ENCODE data around the gene LRP1B.
"Not testable (repeated sequence)": the region's sequence is repeated elsewhere in the genome, so short reads cannot be mapped to it uniquely, and the experiment has no call there.

Gene LRP1B

DNA sequence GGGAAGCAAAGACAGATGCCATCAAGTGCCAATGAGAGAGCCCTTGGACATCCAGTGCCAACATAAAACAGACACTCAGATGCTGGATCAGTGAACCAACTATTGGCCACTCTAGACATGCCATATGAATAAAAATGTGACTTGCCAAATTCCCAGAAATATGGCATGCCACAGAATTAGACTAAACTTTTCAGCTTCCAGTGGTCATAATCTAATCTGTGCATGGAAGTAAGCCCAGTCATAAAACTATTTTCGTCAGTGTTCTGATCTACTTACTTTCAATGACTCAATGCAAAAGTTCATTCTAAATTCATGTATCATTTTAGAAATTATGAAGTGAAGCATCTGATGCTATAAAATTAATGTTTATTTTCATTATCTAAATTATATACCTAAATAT is 1844.4 kb downstream of the LRP1B start:
- Mint-ChIP-seq H3K4me1 (no peaks in the 10 kb centered on the region), H3K27ac (no peak overlapping the region), H3K4me3 (no peak overlapping the region), H3K36me3 (no peaks in the 10 kb centered on the region), H3K9me3 (peaks cover 7% of the 10 kb centered on the region)
- no peak for ATAC-seq
- DNase-seq (ENCODE audit: low spot score in 2 of 2), result no peak

GRCh38 chr2:140277344-140277743 is 1853.5 kb downstream of the LRP1B start:
- H3K4me1 Mint-ChIP-seq; H3K36me3 Mint-ChIP-seq; ATAC-seq; H3K27ac Mint-ChIP-seq; H3K9me3 Mint-ChIP-seq; H3K4me3 Mint-ChIP-seq; DNase-seq (ENCODE audit: low spot score in 2 of 2): not testable (repeated sequence)

GRCh38 chr2:140276661-140277060 is 1854.2 kb downstream of the LRP1B start:
- no peak for ATAC-seq
- no peak for DNase-seq (ENCODE audit: low spot score in 2 of 2)
- no peak overlapping the region for H3K27ac Mint-ChIP-seq
- no peaks in the 10 kb centered on the region for H3K4me1 Mint-ChIP-seq
- H3K36me3 Mint-ChIP-seq, result no peaks in the 10 kb centered on the region
- H3K9me3 Mint-ChIP-seq, result peaks cover 8% of the 10 kb centered on the region
- H3K4me3 Mint-ChIP-seq, result no peak overlapping the region

GRCh38 chr2:140275427-140275826 is 1855.4 kb downstream of the LRP1B start:
- H3K9me3 Mint-ChIP-seq, result peaks cover 8% of the 10 kb centered on the region
- no peak overlapping the region for H3K4me3 Mint-ChIP-seq
- H3K4me1 Mint-ChIP-seq, result no peaks in the 10 kb centered on the region
- ATAC-seq (no peak), DNase-seq (ENCODE audit: low spot score in 2 of 2) (no peak)
- H3K36me3 Mint-ChIP-seq, result no peaks in the 10 kb centered on the region
- H3K27ac Mint-ChIP-seq, result no peak overlapping the region

DNA sequence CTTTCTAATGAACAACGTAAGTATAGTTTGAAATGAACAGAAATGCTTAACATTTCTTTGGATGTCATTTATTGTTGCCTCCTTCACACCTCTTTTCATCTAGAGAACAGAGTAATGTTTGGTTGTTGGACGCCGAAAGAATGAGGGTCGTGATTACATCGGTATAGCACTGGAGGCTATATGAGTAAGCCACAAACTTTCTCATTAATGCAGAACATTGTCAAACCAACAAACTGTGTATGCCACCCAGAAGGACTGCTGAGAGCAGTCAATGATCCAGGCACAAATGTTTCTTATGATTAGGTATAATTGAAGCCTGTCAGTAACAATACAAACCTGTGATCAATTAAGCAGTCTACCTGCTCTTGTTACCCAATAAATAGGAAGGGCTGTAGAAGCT is 1855.9 kb downstream of the LRP1B start:
- DNase-seq (ENCODE audit: low spot score in 2 of 2) (no peak), ATAC-seq (no peak)
- Mint-ChIP-seq H3K36me3 (no peaks in the 10 kb centered on the region), H3K9me3 (peaks cover 8% of the 10 kb centered on the region), H3K4me3 (no peak overlapping the region), H3K4me1 (no peaks in the 10 kb centered on the region), H3K27ac (no peak overlapping the region)

DNA sequence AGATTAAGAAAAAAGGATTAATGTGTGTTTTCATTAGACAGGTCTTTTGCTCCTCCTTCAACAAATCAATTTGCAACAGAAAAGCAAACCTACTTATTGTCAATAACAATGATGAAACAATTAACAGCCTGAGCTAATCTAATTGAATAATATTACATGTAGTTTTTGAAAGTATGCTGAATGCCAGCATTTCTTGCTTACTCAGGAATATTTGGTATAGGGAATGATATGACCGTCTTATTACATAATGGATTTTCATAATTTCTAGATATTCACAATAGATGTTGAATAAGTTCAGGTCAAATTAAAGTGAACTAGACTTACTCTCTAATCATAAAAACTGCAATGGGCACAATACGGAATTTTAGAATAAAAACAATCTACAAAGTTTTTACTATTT is 1856.9 kb downstream of the LRP1B start:
- Mint-ChIP-seq H3K4me3 (no peak overlapping the region), H3K36me3 (no peaks in the 10 kb centered on the region), H3K9me3 (peaks cover 9% of the 10 kb centered on the region), H3K27ac (no peak overlapping the region), H3K4me1 (no peaks in the 10 kb centered on the region)
- ATAC-seq (no peak), DNase-seq (ENCODE audit: low spot score in 2 of 2) (no peak)

GRCh38 chr2:140273408-140273807 is 1857.4 kb downstream of the LRP1B start:
- H3K4me3 Mint-ChIP-seq, result no peak overlapping the region
- peaks cover 7% of the 10 kb centered on the region for H3K9me3 Mint-ChIP-seq
- ATAC-seq (no peak), DNase-seq (ENCODE audit: low spot score in 2 of 2) (no peak)
- H3K4me1 Mint-ChIP-seq, result no peaks in the 10 kb centered on the region
- no peak overlapping the region for H3K27ac Mint-ChIP-seq
- no peaks in the 10 kb centered on the region for H3K36me3 Mint-ChIP-seq

- Mint-ChIP-seq H3K36me3 (no peaks in the 10 kb centered on the region), H3K9me3 (peaks cover 8% of the 10 kb centered on the region), H3K4me3 (no peak overlapping the region), H3K4me1 (no peaks in the 10 kb centered on the region), H3K27ac (no peak overlapping the region)
- no peak for DNase-seq (ENCODE audit: low spot score in 2 of 2)
- no peak for ATAC-seq
Measured at GRCh38 chr2:140270224-140270623, 1860.6 kb downstream of the LRP1B start.

GRCh38 chr2:140269000-140269399 is 1861.8 kb downstream of the LRP1B start:
- H3K36me3 Mint-ChIP-seq, result no peaks in the 10 kb centered on the region
- no peaks in the 10 kb centered on the region for H3K4me1 Mint-ChIP-seq
- no peak overlapping the region for H3K4me3 Mint-ChIP-seq
- DNase-seq (ENCODE audit: low spot score in 2 of 2) (no peak), ATAC-seq (no peak)
- H3K9me3 Mint-ChIP-seq, result peaks cover 9% of the 10 kb centered on the region
- H3K27ac Mint-ChIP-seq, result no peak overlapping the region

- H3K4me1 Mint-ChIP-seq, result no peaks in the 10 kb centered on the region
- H3K36me3 Mint-ChIP-seq, result no peaks in the 10 kb centered on the region
- no peak for DNase-seq (ENCODE audit: low spot score in 2 of 2)
- H3K4me3 Mint-ChIP-seq, result no peak overlapping the region
- no peak for ATAC-seq
- peaks cover 15% of the 10 kb centered on the region for H3K9me3 Mint-ChIP-seq
- H3K27ac Mint-ChIP-seq, result no peak overlapping the region
Measured at GRCh38 chr2:140262908-140263307, 1867.9 kb downstream of the LRP1B start.

DNA sequence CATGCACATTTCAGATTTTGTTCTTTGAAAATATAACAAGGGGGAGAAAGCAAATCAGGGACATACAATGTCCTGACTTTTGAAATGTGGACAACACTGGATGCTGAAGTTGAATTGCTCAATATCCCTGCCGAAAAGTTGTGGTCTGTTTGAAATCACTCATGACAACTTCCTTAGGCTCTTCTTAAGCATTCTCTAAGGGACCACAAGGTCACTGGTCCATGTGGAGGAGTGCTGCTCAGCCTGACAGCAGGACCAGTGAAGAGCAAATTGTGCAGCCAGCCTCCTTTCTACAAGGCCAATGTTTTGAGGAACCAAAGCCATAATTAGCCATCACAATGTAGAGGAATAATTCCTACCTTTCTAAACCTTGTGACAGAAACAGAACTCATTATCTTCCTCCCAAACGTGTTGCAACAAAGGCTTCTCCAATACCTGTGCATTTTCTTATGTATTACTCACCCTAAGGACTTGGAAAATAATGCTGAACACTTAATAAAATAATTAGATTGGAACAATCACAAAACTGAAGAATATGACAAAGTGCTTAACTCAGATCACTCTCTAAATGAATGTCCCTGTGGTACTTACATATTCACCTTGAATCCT is 1873.0 kb downstream of the LRP1B start:
- H3K27ac Mint-ChIP-seq, result no peak overlapping the region
- no peaks in the 10 kb centered on the region for H3K4me1 Mint-ChIP-seq
- no peak for ATAC-seq
- no peak overlapping the region for H3K4me3 Mint-ChIP-seq
- no peaks in the 10 kb centered on the region for H3K36me3 Mint-ChIP-seq
- DNase-seq (ENCODE audit: low spot score in 2 of 2), result no peak
- peaks cover 9% of the 10 kb centered on the region for H3K9me3 Mint-ChIP-seq

- Mint-ChIP-seq H3K27ac (no peak overlapping the region), H3K36me3 (no peaks in the 10 kb centered on the region), H3K4me1 (no peaks in the 10 kb centered on the region), H3K4me3 (no peak overlapping the region), H3K9me3 (peaks cover 9% of the 10 kb centered on the region)
- DNase-seq (ENCODE audit: low spot score in 2 of 2) (no peak), ATAC-seq (peak; percentile 36)
Measured at GRCh38 chr2:140256080-140256479, 1874.7 kb downstream of the LRP1B start.

GRCh38 chr2:140249821-140250220 is 1881.0 kb downstream of the LRP1B start:
- Mint-ChIP-seq H3K4me3 (no peak overlapping the region), H3K9me3 (peaks cover 7% of the 10 kb centered on the region), H3K4me1 (no peaks in the 10 kb centered on the region), H3K36me3 (no peaks in the 10 kb centered on the region), H3K27ac (no peak overlapping the region)
- ATAC-seq, result no peak
- DNase-seq (ENCODE audit: low spot score in 2 of 2), result no peak

DNA sequence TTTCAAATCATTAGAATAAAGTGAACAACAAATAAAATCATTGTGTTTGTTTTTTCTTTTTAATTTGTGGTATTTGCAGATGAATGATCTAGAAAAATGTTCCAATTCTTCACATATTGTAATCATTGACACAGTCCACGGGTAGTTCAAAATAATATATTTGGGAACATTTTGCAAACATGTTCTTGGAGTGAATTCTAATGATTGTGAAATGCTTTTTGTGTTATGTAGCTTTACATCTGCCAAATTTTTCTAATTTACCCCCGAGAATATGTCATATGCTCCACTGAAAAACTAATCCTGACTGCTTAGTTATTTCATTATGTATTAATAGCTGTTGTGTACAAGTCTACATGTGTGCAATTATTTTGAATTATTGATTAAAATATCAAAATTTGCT is 1882.2 kb downstream of the LRP1B start:
- H3K27ac Mint-ChIP-seq, result no peak overlapping the region
- ATAC-seq (no peak), DNase-seq (ENCODE audit: low spot score in 2 of 2) (no peak)
- H3K36me3 Mint-ChIP-seq, result no peaks in the 10 kb centered on the region
- no peaks in the 10 kb centered on the region for H3K4me1 Mint-ChIP-seq
- H3K9me3 Mint-ChIP-seq, result peaks cover 9% of the 10 kb centered on the region
- H3K4me3 Mint-ChIP-seq, result no peak overlapping the region

DNA sequence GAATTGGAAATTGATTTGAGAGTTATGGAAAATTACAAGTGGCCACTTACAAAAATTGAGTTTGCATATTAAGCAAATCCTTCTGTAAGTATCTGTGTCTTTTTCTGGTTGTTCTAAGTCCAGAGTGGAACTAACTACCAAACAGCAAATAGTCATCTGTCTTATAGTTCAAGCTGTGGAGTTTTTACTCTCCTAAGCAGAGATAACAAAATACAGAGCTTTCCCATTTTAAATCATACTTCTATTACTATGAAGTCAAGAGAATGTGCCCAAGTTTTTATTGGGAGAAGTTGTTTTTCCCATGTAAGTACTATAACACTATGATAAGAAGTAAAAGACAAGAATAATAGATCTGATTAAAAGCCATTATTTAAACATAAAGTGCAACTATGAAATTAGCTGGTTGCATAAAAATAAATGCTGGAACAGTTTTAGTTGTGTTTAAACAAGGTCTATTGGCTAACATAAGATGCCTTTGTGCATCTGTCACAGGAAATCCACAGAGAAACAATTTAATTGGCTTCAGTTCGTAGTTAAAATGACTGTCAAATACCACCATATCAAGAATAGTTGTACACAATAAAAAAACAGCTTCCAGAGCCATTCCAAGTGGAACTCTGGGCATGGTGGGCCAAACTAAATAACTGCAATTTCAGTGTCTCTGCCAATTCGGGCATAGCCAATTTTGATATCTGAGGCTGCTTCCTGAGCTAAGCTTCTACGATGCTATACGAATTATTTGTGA is 1883.2 kb downstream of the LRP1B start:
- H3K4me3 Mint-ChIP-seq, result no peak overlapping the region
- peaks cover 15% of the 10 kb centered on the region for H3K9me3 Mint-ChIP-seq
- H3K27ac Mint-ChIP-seq, result no peak overlapping the region
- no peak for DNase-seq (ENCODE audit: low spot score in 2 of 2)
- H3K36me3 Mint-ChIP-seq, result no peaks in the 10 kb centered on the region
- no peak for ATAC-seq
- no peaks in the 10 kb centered on the region for H3K4me1 Mint-ChIP-seq

DNA sequence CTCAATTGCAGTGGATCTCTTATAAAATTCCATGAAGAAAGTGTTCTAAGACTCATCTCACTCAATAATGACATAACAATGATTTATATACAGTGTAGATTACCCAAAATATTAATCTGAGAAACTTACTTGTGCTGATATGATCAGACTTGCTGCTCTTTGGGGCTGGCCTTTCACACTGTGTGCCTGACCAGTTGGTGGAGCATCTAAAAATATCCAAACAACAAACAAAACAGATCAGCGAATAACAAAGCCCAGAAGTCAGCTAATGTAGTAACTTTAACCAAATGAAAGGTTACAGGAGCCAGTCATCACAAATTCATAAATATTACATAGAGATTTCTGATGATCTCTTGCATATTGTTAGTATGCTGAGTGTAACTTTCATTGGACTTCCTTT is 1883.9 kb downstream of the LRP1B start:
- H3K4me3 Mint-ChIP-seq, result no peak overlapping the region
- DNase-seq (ENCODE audit: low spot score in 2 of 2), result no peak
- H3K36me3 Mint-ChIP-seq, result no peaks in the 10 kb centered on the region
- H3K4me1 Mint-ChIP-seq, result no peaks in the 10 kb centered on the region
- no peak for ATAC-seq
- H3K27ac Mint-ChIP-seq, result no peak overlapping the region
- H3K9me3 Mint-ChIP-seq, result peaks cover 17% of the 10 kb centered on the region

Measured in stimulated activated effector memory CD8-positive, alpha-beta T cell treated with anti-CD3 and anti-CD28 coated beads, Interleukin-12 subunit alpha, Interleukin-12 subunit beta, amount 100 ng/mL, for 72 hours (primary cell).